Measurements from ENCODE around the gene INPP4B.

Gene INPP4B

DNA sequence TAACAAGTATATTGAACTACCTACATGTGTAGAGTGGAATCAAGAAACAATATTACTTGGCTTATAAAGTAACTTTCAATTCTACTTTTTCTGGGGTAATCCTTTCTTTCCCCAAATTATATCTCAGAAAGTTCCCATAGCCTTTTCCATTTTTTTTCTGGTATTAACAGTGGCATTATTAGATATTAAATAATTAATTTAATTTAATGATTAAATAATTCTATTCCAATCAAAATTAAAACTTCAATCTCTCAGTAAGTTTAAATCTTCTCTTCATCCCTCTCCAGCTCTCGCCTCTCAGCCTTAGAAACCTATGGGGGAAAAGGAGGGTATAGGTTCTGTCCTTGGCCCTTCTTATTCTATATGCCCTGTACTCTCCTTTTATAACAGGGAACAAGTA lies 262.4 kb downstream of the INPP4B start:
- FAIRE-seq (no peak), DNase-seq (ENCODE audit: insufficient read length, low spot score) (no peak)
- no peak for TF ChIP-seq POLR2A (IDR thresholded peaks at IDR 0.05; ENCODE audit: low read depth, low read length)
- no peak for TF ChIP-seq POU2F2 (IDR thresholded peaks at IDR 0.05; ENCODE audit: low read depth, low read length)
- TF ChIP-seq POLR2AphosphoS5 (IDR thresholded peaks at IDR 0.05; ENCODE audit: low read depth, low read length), result no peak
- no peak for TF ChIP-seq PAX5 (IDR thresholded peaks at IDR 0.05; ENCODE audit: insufficient read depth, low read length, severe bottlenecking)

DNA sequence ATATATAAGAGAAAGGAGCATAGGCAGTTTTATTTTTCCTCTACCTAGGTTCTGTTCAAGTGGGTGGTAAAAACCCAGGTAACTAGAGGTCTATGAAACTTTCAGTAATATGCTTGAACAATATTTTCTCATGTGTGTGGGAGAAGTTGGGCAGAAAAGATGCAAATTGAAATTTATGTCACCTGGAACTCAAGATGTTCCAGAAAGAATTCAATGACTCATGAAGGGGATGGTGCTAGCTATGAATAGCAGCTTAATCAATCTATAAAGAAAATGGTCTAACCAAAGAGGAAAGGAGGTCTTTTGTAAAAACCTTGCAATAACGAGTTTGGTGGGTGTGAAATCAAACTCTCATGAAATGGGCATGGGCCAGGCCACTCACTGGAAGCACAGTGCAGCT lies 263.8 kb downstream of the INPP4B start:
- FAIRE-seq (no peak), DNase-seq (ENCODE audit: insufficient read length, low spot score) (no peak)
- TF ChIP-seq TAF1 (IDR thresholded peaks at IDR 0.05; ENCODE audit: low read depth, low read length), result no peak
- no peak for TF ChIP-seq PAX5 (IDR thresholded peaks at IDR 0.05; ENCODE audit: insufficient read depth, low read length, severe bottlenecking)
- no peak for TF ChIP-seq SPI1 (IDR thresholded peaks at IDR 0.05; ENCODE audit: low read depth, low read length)
- TF ChIP-seq POU2F2 (IDR thresholded peaks at IDR 0.05; ENCODE audit: low read depth, low read length), result no peak
- no peak for TF ChIP-seq POLR2AphosphoS5 (IDR thresholded peaks at IDR 0.05; ENCODE audit: low read depth, low read length)
- TF ChIP-seq POLR2A (IDR thresholded peaks at IDR 0.05; ENCODE audit: low read depth, low read length), result no peak

DNA sequence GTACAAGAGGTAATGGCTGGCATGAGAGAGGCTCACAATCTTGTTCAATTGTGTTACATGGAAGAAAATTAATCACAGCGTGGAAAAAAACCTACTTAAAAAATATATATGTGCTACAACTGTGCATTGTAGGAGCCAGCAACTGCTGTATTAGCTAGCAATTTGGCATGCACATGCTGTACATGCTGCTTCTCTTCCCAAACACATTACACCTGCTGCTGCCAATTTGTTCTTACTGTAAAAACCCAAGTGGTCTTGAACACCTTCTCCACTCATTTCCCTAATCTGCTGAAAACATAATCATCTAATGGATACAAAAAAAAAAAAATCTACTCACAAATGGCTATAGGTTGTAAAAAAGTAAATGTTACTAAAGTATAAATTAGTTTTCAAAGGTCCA lies 264.2 kb downstream of the INPP4B start:
- TF ChIP-seq PAX5 (IDR thresholded peaks at IDR 0.05; ENCODE audit: insufficient read depth, low read length, severe bottlenecking), result no peak
- no peak for TF ChIP-seq POU2F2 (IDR thresholded peaks at IDR 0.05; ENCODE audit: low read depth, low read length)
- FAIRE-seq (no peak), DNase-seq (ENCODE audit: insufficient read length, low spot score) (no peak)

DNA sequence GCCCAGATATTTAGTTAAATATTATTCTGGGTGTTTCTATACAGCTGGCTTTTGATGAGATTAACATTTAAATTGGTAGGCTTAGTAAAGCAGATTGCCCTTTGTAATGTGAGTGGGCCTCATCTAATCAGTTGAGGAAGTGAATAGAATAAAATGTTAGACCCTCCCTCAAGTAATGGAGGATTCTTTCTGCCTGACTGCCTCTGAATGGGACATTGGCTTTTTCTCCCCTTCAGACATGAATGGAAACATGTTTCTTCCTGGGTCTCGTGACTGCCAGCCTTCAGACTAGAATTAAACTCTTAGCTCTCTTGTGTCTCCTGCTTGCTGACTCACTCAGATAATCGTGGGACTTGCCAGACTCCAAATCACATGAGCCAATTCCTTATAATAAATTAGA lies 266.7 kb downstream of the INPP4B start:
- no peak for FAIRE-seq
- no peak for TF ChIP-seq TAF1 (IDR thresholded peaks at IDR 0.05; ENCODE audit: low read depth, low read length)
- no peak for DNase-seq (ENCODE audit: insufficient read length, low spot score)

DNA sequence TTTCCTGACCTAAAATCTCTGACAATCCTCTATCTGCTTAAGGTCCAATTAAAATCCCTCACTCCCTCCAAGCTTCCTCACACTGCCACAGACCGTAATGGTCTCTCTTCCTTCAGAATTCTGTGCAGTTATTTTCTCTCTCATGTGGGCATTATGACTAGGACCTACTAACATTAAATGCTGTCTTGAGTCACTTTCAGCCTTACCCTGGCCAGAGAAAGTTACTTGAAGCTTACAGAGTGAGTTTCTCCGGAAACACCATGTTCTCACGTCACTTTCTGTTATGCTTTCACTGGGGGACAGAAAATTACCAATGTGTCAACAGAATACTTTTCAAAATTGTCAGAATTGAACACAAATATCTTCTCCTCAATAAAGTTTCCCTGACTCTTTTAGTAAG lies 271.8 kb downstream of the INPP4B start:
- no peak for DNase-seq (ENCODE audit: insufficient read length, low spot score)
- TF ChIP-seq POLR2AphosphoS5 (IDR thresholded peaks at IDR 0.05; ENCODE audit: low read depth, low read length) (no peak), SPI1 (IDR thresholded peaks at IDR 0.05; ENCODE audit: low read depth, low read length) (no peak), TAF1 (IDR thresholded peaks at IDR 0.05; ENCODE audit: low read depth, low read length) (no peak), PAX5 (IDR thresholded peaks at IDR 0.05; ENCODE audit: insufficient read depth, low read length, severe bottlenecking) (no peak), POLR2A (IDR thresholded peaks at IDR 0.05; ENCODE audit: low read depth, low read length) (no peak), POU2F2 (IDR thresholded peaks at IDR 0.05; ENCODE audit: low read depth, low read length) (no peak)
- FAIRE-seq, result no peak

DNA sequence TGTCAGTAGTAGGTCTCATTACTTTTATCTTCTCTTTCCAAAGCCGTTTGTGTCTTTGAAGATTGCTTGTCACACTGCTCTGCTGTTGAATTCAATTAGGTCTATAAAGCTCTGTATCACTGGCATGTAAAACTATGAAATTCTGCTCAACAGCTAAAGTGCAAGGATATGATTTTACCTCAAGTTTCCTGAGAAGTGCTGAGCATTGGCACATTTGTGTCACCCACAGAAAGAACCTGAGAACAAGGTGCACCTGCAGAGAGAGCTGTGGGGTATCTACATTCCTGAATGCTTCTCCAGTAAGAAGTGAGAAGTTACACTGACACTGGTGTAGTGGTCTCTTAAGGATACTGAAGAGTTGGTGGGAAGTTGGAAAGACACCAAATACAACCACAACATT lies 274.0 kb downstream of the INPP4B start:
- no peak for TF ChIP-seq PAX5 (IDR thresholded peaks at IDR 0.05; ENCODE audit: insufficient read depth, low read length, severe bottlenecking)
- no peak for TF ChIP-seq POU2F2 (IDR thresholded peaks at IDR 0.05; ENCODE audit: low read depth, low read length)
- no peak for TF ChIP-seq POLR2AphosphoS5 (IDR thresholded peaks at IDR 0.05; ENCODE audit: low read depth, low read length)
- no peak for TF ChIP-seq SPI1 (IDR thresholded peaks at IDR 0.05; ENCODE audit: low read depth, low read length)
- TF ChIP-seq POLR2A (IDR thresholded peaks at IDR 0.05; ENCODE audit: low read depth, low read length), result no peak
- DNase-seq (ENCODE audit: insufficient read length, low spot score) (no peak), FAIRE-seq (no peak)

DNA sequence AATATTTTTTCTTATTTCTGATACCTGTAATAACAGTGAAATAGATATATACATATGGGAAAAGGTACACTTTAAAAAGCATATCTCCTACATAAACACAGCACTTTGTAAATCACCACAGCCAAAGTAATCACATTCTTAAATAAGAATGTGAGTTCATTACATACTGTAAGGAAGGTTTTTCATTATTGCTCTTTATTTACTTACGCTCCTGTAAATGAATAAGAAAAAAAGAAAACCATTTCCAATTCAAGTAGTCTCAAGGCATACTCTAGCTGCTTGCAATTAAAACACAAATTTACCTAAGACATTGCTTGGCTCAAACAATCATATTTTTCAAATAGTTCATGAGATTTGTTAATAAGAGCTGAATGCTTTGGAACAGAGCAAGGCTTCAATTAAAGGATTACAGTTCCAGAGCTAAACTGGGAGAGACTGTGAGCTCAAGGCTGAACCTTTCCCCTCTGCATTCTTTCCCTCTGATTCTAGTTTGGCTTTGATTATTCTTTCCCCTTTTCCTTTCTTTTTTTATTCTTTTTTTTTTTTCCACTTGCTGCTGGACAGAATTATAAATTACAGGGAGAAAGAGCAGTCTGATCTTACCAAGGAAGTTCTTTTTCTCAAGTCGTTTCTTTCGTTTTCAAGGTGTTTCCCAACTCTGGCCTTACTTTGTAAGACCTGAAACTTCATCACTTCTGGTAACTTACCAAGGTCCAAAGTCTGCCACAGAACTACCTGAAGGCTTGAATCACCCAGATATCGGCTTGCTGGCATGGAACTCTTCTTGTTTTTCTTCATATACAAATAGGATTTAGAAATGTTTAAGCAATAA lies 278.3 kb downstream of the INPP4B start:
- TF ChIP-seq POLR2AphosphoS5 (IDR thresholded peaks at IDR 0.05; ENCODE audit: low read depth, low read length), result no peak
- no peak for TF ChIP-seq TAF1 (IDR thresholded peaks at IDR 0.05; ENCODE audit: low read depth, low read length)
- TF ChIP-seq POU2F2 (IDR thresholded peaks at IDR 0.05; ENCODE audit: low read depth, low read length), result no peak
- no peak for DNase-seq (ENCODE audit: insufficient read length, low spot score)
- FAIRE-seq, result no peak

DNA sequence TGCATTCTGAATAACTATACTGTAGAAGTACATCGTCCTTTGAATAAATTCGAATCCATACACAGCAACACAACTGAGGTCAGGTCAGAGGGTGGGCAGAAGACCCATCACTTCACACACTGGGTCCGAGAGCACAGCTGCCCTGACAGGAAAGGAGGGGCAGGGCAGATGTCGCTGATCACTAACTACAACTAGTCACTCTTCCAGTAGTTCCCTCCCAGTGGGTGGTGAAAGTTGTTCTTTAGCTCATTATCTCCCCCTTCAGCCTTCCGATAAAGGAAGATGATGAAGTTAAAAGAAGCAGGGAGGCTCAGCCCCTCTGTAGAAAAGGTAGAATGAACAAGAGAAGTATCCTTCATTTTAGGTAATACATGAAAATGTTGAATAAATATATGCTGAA lies 278.9 kb downstream of the INPP4B start:
- no peak for FAIRE-seq

DNA sequence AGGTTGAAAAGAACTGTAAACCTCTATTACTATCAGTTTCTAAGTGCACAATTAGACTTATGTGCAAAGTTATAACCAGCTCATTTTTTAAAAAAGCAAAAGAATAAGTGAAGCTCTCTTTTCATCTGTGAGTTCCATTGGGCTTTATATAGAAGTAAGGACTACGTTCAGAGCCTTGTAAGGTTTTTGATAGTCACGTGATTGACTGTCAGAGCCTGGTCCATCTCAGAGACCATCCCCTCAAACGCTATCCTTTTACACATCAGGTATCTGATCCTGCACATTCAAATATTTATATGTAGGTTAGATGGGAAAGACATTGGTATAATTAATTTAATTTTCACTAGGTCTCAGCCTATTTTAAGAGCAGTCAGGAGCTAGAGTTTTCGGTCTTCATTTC lies 279.3 kb downstream of the INPP4B start:
- no peak for FAIRE-seq
- TF ChIP-seq PAX5 (IDR thresholded peaks at IDR 0.05; ENCODE audit: insufficient read depth, low read length, severe bottlenecking), result no peak
- TF ChIP-seq POLR2A (IDR thresholded peaks at IDR 0.05; ENCODE audit: low read depth, low read length), result no peak
- no peak for TF ChIP-seq TAF1 (IDR thresholded peaks at IDR 0.05; ENCODE audit: low read depth, low read length)
- TF ChIP-seq POLR2AphosphoS5 (IDR thresholded peaks at IDR 0.05; ENCODE audit: low read depth, low read length), result no peak
- no peak for TF ChIP-seq POU2F2 (IDR thresholded peaks at IDR 0.05; ENCODE audit: low read depth, low read length)
- no peak for TF ChIP-seq SPI1 (IDR thresholded peaks at IDR 0.05; ENCODE audit: low read depth, low read length)
- no peak for DNase-seq (ENCODE audit: insufficient read length, low spot score)

More for the DNA sequence above, 278.9 kb downstream of the INPP4B start:
- no peak for DNase-seq (ENCODE audit: insufficient read length, low spot score)
- no peak for TF ChIP-seq POU2F2 (IDR thresholded peaks at IDR 0.05; ENCODE audit: low read depth, low read length)
- TF ChIP-seq POLR2A (IDR thresholded peaks at IDR 0.05; ENCODE audit: low read depth, low read length), result no peak
- no peak for TF ChIP-seq POLR2AphosphoS5 (IDR thresholded peaks at IDR 0.05; ENCODE audit: low read depth, low read length)
- no peak for TF ChIP-seq PAX5 (IDR thresholded peaks at IDR 0.05; ENCODE audit: insufficient read depth, low read length, severe bottlenecking)
- no peak for TF ChIP-seq TAF1 (IDR thresholded peaks at IDR 0.05; ENCODE audit: low read depth, low read length)
- TF ChIP-seq SPI1 (IDR thresholded peaks at IDR 0.05; ENCODE audit: low read depth, low read length), result no peak

DNA sequence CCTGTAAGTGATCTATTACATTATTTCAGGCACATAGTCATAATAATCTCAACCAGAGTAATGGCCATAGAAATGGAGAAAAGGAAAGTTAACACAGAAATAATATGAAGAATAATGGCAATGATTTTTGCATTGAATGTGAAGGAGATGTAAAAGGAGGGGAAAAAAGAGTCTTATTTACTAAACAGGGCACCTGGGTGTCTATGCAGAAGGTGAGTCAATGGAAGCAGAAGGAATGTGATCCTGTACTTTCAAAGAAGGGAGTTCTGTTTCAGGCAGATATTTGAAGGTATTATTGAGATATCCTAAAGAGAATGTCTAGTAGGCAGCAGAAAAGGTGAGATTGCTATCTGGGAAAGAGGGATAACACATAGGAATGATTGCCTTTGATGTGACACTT lies 279.9 kb downstream of the INPP4B start:
- DNase-seq (ENCODE audit: insufficient read length, low spot score) (no peak), FAIRE-seq (no peak)
- TF ChIP-seq POU2F2 (IDR thresholded peaks at IDR 0.05; ENCODE audit: low read depth, low read length) (no peak), SPI1 (IDR thresholded peaks at IDR 0.05; ENCODE audit: low read depth, low read length) (no peak), TAF1 (IDR thresholded peaks at IDR 0.05; ENCODE audit: low read depth, low read length) (no peak), POLR2AphosphoS5 (IDR thresholded peaks at IDR 0.05; ENCODE audit: low read depth, low read length) (no peak), PAX5 (IDR thresholded peaks at IDR 0.05; ENCODE audit: insufficient read depth, low read length, severe bottlenecking) (no peak), POLR2A (IDR thresholded peaks at IDR 0.05; ENCODE audit: low read depth, low read length) (no peak)

All from GM12891 (cell line).